GM20000 (cell line): ENCODE results near the gene FARS2.

ENCODE experiments used
- DNase-seq: peaks from one replicate; pipeline ENCODE4 v3.0.0; 2012; ENCODE audit warnings: low spot score
- TF ChIP-seq, protein P1 (sequence below): IDR thresholded peaks from 2 replicates; pipeline ENCODE4 v1.5.1; 2012; ENCODE audit warnings: mild to moderate bottlenecking, control low read depth; ENCODE audit errors: extremely low read depth, missing control alignments

FARS2 gene

DNA sequence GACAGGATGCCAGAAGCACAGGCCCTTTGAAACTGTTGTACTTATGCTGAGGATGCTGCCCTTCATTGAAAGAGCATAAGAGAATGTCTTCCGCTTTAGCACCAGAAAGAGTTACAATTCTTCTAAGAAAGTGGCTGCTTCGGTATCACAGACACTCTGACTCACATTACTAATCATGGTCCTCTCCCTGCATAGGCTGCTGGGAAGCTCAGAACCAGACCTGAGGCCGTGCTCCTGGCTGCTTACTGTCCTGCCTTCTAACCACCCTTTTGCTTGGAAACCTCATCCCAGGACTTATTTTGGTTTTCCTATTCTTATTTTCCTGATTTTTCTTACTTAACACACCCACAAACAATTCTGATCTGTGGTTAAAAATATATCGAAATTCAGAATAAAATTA is 23.5 kb upstream of the FARS2 start:
- DNase-seq = no peak
- TF ChIP-seq, protein P1, sequence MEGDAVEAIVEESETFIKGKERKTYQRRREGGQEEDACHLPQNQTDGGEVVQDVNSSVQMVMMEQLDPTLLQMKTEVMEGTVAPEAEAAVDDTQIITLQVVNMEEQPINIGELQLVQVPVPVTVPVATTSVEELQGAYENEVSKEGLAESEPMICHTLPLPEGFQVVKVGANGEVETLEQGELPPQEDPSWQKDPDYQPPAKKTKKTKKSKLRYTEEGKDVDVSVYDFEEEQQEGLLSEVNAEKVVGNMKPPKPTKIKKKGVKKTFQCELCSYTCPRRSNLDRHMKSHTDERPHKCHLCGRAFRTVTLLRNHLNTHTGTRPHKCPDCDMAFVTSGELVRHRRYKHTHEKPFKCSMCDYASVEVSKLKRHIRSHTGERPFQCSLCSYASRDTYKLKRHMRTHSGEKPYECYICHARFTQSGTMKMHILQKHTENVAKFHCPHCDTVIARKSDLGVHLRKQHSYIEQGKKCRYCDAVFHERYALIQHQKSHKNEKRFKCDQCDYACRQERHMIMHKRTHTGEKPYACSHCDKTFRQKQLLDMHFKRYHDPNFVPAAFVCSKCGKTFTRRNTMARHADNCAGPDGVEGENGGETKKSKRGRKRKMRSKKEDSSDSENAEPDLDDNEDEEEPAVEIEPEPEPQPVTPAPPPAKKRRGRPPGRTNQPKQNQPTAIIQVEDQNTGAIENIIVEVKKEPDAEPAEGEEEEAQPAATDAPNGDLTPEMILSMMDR = no peak

DNA sequence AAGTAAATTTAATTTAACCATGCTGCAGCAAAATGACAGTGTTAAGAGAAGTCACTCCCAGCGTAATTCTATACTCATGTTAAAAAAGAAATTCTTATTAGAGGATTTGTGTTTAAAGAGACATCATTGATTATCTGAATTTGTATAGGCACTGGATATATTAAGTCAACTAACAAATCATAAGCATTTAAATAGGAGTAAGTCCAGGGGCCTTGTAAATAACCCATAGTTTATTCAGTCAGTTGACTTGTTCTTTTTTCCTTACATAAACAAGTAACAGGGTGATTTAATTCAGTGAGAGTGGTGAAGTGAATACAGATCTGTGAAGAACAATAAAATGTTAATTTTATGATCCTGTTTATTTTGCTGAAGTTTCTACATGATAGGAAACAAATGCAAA is 23.0 kb upstream of the FARS2 start:
- no peak for DNase-seq
- TF ChIP-seq, protein P1 = no peak

DNA sequence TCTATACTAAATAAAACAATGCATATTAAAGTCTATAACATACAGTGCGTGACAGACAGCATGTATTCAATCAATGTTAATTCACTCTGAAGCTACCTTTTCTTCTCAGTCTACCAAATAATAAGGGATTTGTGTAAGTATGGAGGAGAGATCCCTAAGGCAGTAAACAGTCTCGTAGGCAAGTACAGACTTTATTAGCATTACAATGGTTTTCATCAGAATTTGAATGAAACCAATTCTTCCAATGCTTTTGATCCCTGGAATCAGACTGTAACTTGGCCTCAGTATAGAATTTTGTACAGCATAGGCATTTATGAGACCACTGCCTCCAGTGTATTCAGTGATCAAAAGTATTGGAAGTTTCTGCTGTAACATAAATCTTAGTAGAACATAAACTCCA is 20.1 kb upstream of the FARS2 start:
- DNase-seq = no peak
- TF ChIP-seq, protein P1 = no peak

DNA sequence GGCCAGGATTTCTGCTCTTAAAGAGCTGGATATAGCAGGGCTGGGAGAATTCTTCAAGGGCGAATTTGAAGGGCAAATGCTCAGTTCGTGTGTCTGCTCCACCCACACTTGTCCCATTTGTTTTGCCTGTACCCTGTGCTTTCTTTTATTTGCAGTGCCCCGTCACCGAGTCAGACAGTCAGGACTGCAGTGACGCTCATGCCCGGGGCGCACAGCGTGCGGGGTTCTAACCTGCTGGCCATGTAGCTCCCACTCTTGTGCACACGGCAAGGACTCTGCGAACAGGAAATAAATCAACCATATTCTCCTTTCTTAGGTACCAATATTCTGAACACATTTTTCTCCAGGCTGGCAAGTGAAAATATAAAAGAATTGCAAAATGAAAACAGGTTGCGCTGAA is 18.2 kb upstream of the FARS2 start:
- TF ChIP-seq, protein P1 = no peak
- DNase-seq = no peak

DNA sequence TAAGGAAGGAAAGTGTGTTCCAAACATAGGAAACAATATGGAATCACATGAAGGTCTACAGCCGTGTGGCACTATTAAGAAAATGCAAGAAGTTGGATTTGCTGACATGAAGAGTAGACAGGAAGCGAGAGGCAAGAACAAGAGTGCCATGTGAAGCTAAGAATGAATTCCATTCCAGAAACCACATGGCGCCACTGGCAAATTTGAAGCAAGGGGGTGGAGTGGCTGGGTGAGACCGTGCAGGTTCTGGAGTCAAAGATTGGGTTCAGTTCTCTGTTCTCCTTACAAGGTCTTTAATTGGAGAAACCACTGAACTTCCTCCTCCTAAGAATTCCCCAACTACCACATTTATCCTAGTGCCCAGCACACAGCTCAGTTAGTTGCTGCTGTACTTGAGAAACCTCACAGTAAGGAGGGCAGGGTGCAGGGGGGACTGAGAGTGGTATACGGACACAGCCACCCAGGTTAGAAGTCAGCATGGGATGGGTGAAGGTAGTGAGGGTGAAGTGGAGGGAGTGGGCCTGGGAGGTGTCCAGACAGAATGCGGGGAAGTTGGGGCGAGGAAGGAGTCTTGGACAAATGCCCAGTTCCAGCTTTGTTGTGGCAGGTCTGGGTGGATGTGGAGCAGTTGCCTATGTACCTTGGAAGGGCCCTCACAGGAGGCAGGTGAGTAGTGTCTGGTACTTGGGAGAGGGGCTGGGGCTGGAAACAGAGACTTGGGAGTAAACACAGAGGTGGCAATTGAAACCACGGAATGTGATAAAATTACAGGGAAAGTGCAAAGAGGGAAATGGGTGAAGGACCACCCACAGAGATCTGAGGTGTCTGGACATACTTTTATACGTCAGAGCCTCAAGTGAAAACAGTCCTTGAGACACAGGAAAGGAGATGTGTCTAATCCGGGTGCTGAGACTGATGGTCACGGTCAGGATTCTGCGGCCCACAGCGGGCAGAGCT is 14.9 kb upstream of the FARS2 start:
- DNase-seq = no peak
- TF ChIP-seq, protein P1 = no peak

DNA sequence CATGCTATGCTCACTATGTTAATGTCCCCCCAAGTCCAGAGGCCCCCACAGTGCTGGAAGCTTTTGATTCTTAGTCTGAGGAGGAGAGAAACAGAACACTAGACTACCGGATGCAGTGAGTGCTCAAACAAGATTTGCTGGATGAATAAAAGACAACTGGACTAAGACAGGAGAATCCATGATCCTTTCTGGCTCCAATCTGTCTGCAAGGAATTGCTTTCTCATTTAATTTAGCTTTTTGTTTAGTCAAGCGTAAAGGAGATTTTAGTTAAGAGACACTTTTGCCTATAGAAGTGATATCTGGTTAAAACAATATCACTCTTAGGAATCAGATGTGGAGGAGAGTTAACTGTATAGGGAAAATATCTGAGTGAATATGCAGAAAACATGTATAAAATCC is 14.1 kb upstream of the FARS2 start:
- TF ChIP-seq, protein P1 = no peak
- DNase-seq = no peak

DNA sequence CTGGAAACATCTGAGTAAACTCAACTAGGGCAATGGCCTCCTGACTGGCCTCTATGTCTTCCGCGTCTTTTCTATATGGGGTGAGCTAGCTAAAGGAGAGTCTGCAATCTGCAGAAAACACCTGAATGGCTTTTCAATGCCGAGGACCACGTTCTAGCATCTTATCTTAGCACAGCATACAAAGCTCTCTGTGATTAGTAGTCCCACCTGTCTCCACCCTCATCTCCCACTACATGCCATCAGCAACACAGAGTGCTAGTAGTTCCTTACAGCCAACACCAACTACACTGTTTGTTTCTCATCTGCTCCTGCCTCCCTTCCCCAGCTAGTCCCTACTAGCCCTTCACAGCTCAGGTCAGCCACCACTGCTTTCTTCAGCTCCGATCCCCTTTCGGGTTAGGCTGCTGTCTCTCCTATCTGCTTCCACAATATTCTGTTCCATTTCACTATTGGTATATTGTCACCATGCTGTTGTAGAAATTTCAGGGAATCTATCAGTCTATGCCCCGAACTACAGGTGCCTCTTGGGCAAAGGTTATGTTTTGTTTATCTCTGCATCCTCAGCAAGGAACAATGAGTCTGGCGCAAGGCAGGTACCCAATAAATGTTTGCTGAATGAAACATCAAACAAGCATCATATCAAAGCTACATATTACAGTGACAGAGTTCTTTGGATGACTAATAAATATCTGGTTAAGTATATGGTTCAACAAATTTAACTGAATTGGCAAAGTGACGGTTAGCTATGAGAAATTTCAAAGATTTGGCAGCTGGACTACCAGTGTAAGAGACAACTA is 12.8 kb upstream of the FARS2 start:
- no peak for DNase-seq
- TF ChIP-seq, protein P1 = no peak
